OCI-LY1 (cell line): Measurements from ENCODE around the gene POLR2L.

Experiments
- CTCF ChIP-seq: fragments of 200-600 bp; sonication (generic), shearing (Covaris generic); IDR thresholded peaks from 2 replicates; pipeline ENCODE4 v1.5.1; 2017; ENCODE audit warnings: mild to moderate bottlenecking, antibody characterized with exemption, low read length, moderate library complexity, mixed read lengths
- EZH2 ChIP-seq: fragments of 200-600 bp; sonication (generic), shearing (Covaris generic); IDR thresholded peaks from 2 replicates; pipeline ENCODE4 v1.8.0; 2017; ENCODE audit warnings: borderline replicate concordance, mixed run types, mild to moderate bottlenecking, antibody characterized with exemption, low read length, moderate library complexity, mixed read lengths

GRCh38 chr11:837990-838307 is 4.4 kb downstream of the POLR2L start:
- TF ChIP-seq CTCF (no peak), EZH2 (no peak)
